H1 (cell line): ENCODE results near the gene BRME1. TPM values are rescaled to one million over a fixed set of nuclear protein-coding genes. Genes with fewer than 3 reads are reported as not detected.
"Not testable (repeated sequence)": the region's sequence is repeated elsewhere in the genome, so short reads cannot be mapped to it uniquely, and the experiment has no call there.

Source experiments
- CTCF ChIA-PET: fragments of 300-600 bp; sonication (Branson Sonifier 250); formaldehyde crosslinking; loops from one replicate; lab custom pipeline; 2021; ENCODE audit not compliant: partially characterized antibody; lab: Charles Lee
- POLR2A ChIA-PET: fragments of 300-600 bp; sonication (Branson Sonifier 250); formaldehyde crosslinking; loops from one replicate; lab custom pipeline; 2021; ENCODE audit warnings: inconsistent platforms; ENCODE audit not compliant: partially characterized antibody; lab: Charles Lee
- DNase-seq, 2 experiments: peaks; one replicate each; pipeline versions ENCODE4 v3.0.0 to v3.0.0-alpha.2; 2010 to 2022; ENCODE audit warnings: low spot score in 2 of 2, low read depth in 1 of 2, mixed read lengths in 1 of 2
- FAIRE-seq: peaks from 2 replicates; lab custom pipeline; 2011; peaks lifted over from hg19 to GRCh38; lab: Jason Lieb, UNC
- H2AFZ ChIP-seq: 2 replicates; pipeline ENCODE4 v1.8.1; 2012; ENCODE audit warnings: low read length, inconsistent platforms
- H2AK5ac ChIP-seq: 2 replicates; pipeline ENCODE4 v1.6.1; 2013; ENCODE audit warnings: low read depth, low read length
- H2BK120ac ChIP-seq: replicated peaks from 2 replicates; pipeline ENCODE3; 2013; ENCODE audit warnings: low read depth, low read length, inconsistent platforms
- H2BK12ac ChIP-seq: 2 replicates; pipeline ENCODE4 v1.6.1; 2013; ENCODE audit warnings: low read depth, low read length
- H2BK15ac ChIP-seq: 2 replicates; pipeline ENCODE4 v1.6.1; 2013; ENCODE audit warnings: low read length
- H2BK20ac ChIP-seq: 2 replicates; pipeline ENCODE4 v1.6.1; 2013; ENCODE audit warnings: low read length
- H2BK5ac ChIP-seq: 2 replicates; pipeline ENCODE4 v1.6.1; 2013; ENCODE audit warnings: low read depth, low read length
- H3K14ac ChIP-seq: 2 replicates; pipeline ENCODE4 v1.6.1; 2013; ENCODE audit warnings: inconsistent platforms; ENCODE audit not compliant: insufficient read length
- H3K18ac ChIP-seq: 2 replicates; pipeline ENCODE4 v1.6.1; 2013; ENCODE audit warnings: low read length; ENCODE audit errors: extremely low read depth
- H3K23ac ChIP-seq: 2 replicates; pipeline ENCODE4 v1.6.1; 2013; ENCODE audit warnings: inconsistent platforms; ENCODE audit not compliant: insufficient read length
- H3K23me2 ChIP-seq: 2 replicates; pipeline ENCODE4 v1.6.1; 2013; ENCODE audit warnings: low read depth, low read length
- H3K27ac ChIP-seq: 2 replicates; pipeline ENCODE4 v1.6.1; 2011; ENCODE audit warnings: low read depth, low read length, inconsistent platforms
- H3K27me3 ChIP-seq, 4 experiments: replicated peaks in 1 of 4; 1 replicate in 1 of 4; 2 replicates in 3 of 4; pipeline versions ENCODE4 v1.6.1 to v1.8.1; 2011 to 2013; ENCODE audit warnings: low read length in 3 of 4, mild to moderate bottlenecking in 3 of 4, inconsistent platforms in 2 of 4, mixed read lengths in 2 of 4, moderate library complexity in 1 of 4; ENCODE audit not compliant: control insufficient read depth in 3 of 4, insufficient read depth in 3 of 4; ENCODE audit errors: extremely low read depth in 1 of 4
- H3K36me3 ChIP-seq, 4 experiments: 2 replicates each; pipeline versions ENCODE4 v1.6.1 to v1.8.1; 2011 to 2013; ENCODE audit warnings: mild to moderate bottlenecking in 4 of 4, low read length in 3 of 4, moderate library complexity in 2 of 4, control low read depth in 1 of 4, inconsistent platforms in 1 of 4; ENCODE audit not compliant: insufficient read depth in 4 of 4, control insufficient read depth in 2 of 4
- H3K4ac ChIP-seq: replicated peaks from 2 replicates; pipeline ENCODE3; 2013; ENCODE audit warnings: low read length, low read depth, mixed read lengths, inconsistent platforms; ENCODE audit not compliant: insufficient read length
- H3K4me1 ChIP-seq, 4 experiments: replicated peaks in 1 of 4; 1 replicate in 1 of 4; 2 replicates in 3 of 4; pipeline versions ENCODE4 v1.6.1 to v1.8.1; 2011 to 2013; ENCODE audit warnings: low read length in 3 of 4, inconsistent platforms in 2 of 4, mixed read lengths in 1 of 4; ENCODE audit not compliant: insufficient read depth in 4 of 4, control insufficient read depth in 3 of 4
- H3K4me2 ChIP-seq, 2 experiments: 2 replicates each; pipeline versions ENCODE4 v1.6.1 to v1.8.1; 2011 to 2013; ENCODE audit warnings: low read depth in 2 of 2, low read length in 2 of 2, control low read depth in 1 of 2, inconsistent platforms in 1 of 2, mild to moderate bottlenecking in 1 of 2; ENCODE audit not compliant: insufficient read depth in 1 of 2
- H3K4me3 ChIP-seq, 4 experiments: fragments of 200-600, 300-600 bp in 1 of 4; sonication (generic), shearing (Covaris generic), sonication (Bioruptor Twin) in 1 of 4; 2 replicates each; pipeline versions ENCODE4 v1.5.1 to v1.8.1; 2011 to 2016; ENCODE audit warnings: low read length in 4 of 4, low read depth in 3 of 4, control low read depth in 2 of 4, inconsistent platforms in 2 of 4, mild to moderate bottlenecking in 2 of 4, mixed read lengths in 1 of 4, moderate library complexity in 1 of 4; ENCODE audit not compliant: insufficient read depth in 2 of 4; ENCODE audit errors: extremely low read depth in 1 of 4
- H3K56ac ChIP-seq: replicated peaks from 2 replicates; pipeline ENCODE3; 2013; ENCODE audit warnings: low read depth, mild to moderate bottlenecking, mixed read lengths, low read length, inconsistent platforms; ENCODE audit not compliant: insufficient read length
- H3K79me1 ChIP-seq: 2 replicates; pipeline ENCODE4 v1.6.1; 2013; ENCODE audit warnings: low read depth, low read length, control low read depth
- H3K79me2 ChIP-seq, 2 experiments: 2 replicates each; pipeline versions ENCODE4 v1.6.1 to v1.8.1; 2012 to 2013; ENCODE audit warnings: low read length in 2 of 2, mild to moderate bottlenecking in 2 of 2, inconsistent platforms in 1 of 2; ENCODE audit not compliant: insufficient read depth in 2 of 2, control insufficient read depth in 1 of 2
- H3K9ac ChIP-seq, 4 experiments: replicated peaks in 1 of 4; 1 replicate in 1 of 4; 2 replicates in 3 of 4; pipeline versions ENCODE4 v1.6.1 to v1.8.1; 2011 to 2013; ENCODE audit warnings: low read depth in 3 of 4, low read length in 3 of 4, control low read depth in 2 of 4, mild to moderate bottlenecking in 2 of 4, moderate library complexity in 2 of 4, inconsistent platforms in 1 of 4; ENCODE audit errors: extremely low read depth in 1 of 4
- H3K9me3 ChIP-seq, 2 experiments: 2 replicates each; pipeline versions ENCODE4 v1.6.1 to v1.8.1; 2012 to 2013; ENCODE audit warnings: mild to moderate bottlenecking in 2 of 2, moderate library complexity in 2 of 2, control low read depth in 1 of 2, inconsistent platforms in 1 of 2, low read depth in 1 of 2, low read length in 1 of 2, mixed read lengths in 1 of 2; ENCODE audit not compliant: insufficient read depth in 2 of 2
- H4K20me1 ChIP-seq, 2 experiments: replicated peaks in 1 of 2; 2 replicates each; pipeline versions ENCODE3 to v1.8.1; 2011 to 2013; ENCODE audit warnings: inconsistent platforms in 2 of 2, low read length in 2 of 2, mild to moderate bottlenecking in 1 of 2; ENCODE audit not compliant: insufficient read depth in 2 of 2, control insufficient read depth in 1 of 2
- H4K5ac ChIP-seq: 2 replicates; pipeline ENCODE4 v1.6.1; 2013; ENCODE audit warnings: low read length, low read depth, mixed read lengths, inconsistent platforms; ENCODE audit not compliant: insufficient read length
- H4K8ac ChIP-seq: 2 replicates; pipeline ENCODE4 v1.8.0; 2013; ENCODE audit warnings: mild to moderate bottlenecking, moderate library complexity, low read length, inconsistent platforms; ENCODE audit not compliant: insufficient read depth; ENCODE audit errors: extremely low read depth
- H4K91ac ChIP-seq: replicated peaks from 2 replicates; pipeline ENCODE3; 2013; ENCODE audit warnings: low read length, mixed read lengths, inconsistent platforms; ENCODE audit not compliant: insufficient read length
- CBX5 ChIP-seq: fragments of 300-800, 300-1000 bp; sonication (generic); IDR thresholded peaks from 2 replicates; pipeline ENCODE4 v1.7.1; 2016; ENCODE audit warnings: antibody characterized with exemption, low read length, low read depth
- CTCF ChIP-seq, 3 experiments: IDR thresholded peaks; 1 replicate in 2 of 3; 2 replicates in 1 of 3; pipeline versions ENCODE4 v1.5.1 to v1.6.1; 2011; ENCODE audit warnings: low read length in 3 of 3, mild to moderate bottlenecking in 3 of 3, inconsistent platforms in 2 of 3, low read depth in 1 of 3, moderate library complexity in 1 of 3; ENCODE audit not compliant: insufficient read depth in 1 of 3; ENCODE audit errors: control extremely low read depth in 1 of 3
- POLR2A ChIP-seq, 2 experiments: IDR thresholded peaks; 1 replicate in 1 of 2; 2 replicates in 1 of 2; pipeline ENCODE4 v1.6.1; 2011; ENCODE audit warnings: low read depth in 2 of 2, low read length in 2 of 2, mild to moderate bottlenecking in 2 of 2; ENCODE audit errors: control extremely low read depth in 1 of 2
- POLR2AphosphoS5 ChIP-seq: IDR thresholded peaks from 2 replicates; pipeline ENCODE4 v1.6.1; 2011; ENCODE audit warnings: low read depth, low read length
- RXRA ChIP-seq: IDR thresholded peaks from 2 replicates; pipeline ENCODE4 v1.6.1; 2011; ENCODE audit warnings: low read depth, mild to moderate bottlenecking, low read length, moderate library complexity; ENCODE audit not compliant: insufficient read depth
- SP1 ChIP-seq: IDR thresholded peaks from 2 replicates; pipeline ENCODE4 v1.6.1; 2011; ENCODE audit warnings: low read depth, low read length
- SP4 ChIP-seq: IDR thresholded peaks from 2 replicates; pipeline ENCODE4 v1.6.1; 2012; ENCODE audit warnings: low read length, inconsistent platforms
- TBP ChIP-seq: IDR thresholded peaks from 2 replicates; pipeline ENCODE4 v1.6.1; 2011; ENCODE audit warnings: low read depth, low read length, improper control_type of control experiment
- WGBS, 2 experiments: shearing (Covaris generic) in 1 of 2; methylation state at CpG; one replicate each; pipeline versions ENCODE4 v1.1.6 to v1.1.7; 2013 to 2015; ENCODE audit warnings: low lambda C conversion rate in 2 of 2, mixed read lengths in 2 of 2, inconsistent platforms in 1 of 2, low coverage in 1 of 2, missing lambda C conversion rate in 1 of 2; ENCODE audit not compliant: insufficient replicate concordance in 2 of 2, insufficient coverage in 1 of 2, insufficient read length in 1 of 2; ENCODE audit errors: extremely low coverage in 1 of 2, missing lambda C conversion rate in 1 of 2; 5-methylcytosine and 5-hydroxymethylcytosine counted together
- polyA plus RNA-seq, 7 experiments: library from polyadenylated mRNA; depleted of rRNA in 3 of 7; stranded (reverse) in 5 of 7; unstranded in 2 of 7; fragments of >200 nt in 5 of 7; fragments of 200-250 nt in 2 of 7; gene quantifications; 1 replicate in 5 of 7; 2 replicates in 1 of 7; 4 replicates in 1 of 7; pipeline versions ENCODE4 v1.2.1 to v1.2.3, GENCODE V29; 2011 to 2013; ENCODE audit warnings: missing spikeins in 2 of 7, mixed read lengths in 2 of 7
- total RNA-seq: library from RNA; stranded (reverse); fragmentation: NEBNext Ultra II Directional; extraction: Animal tissue kit (Norgen Biotek cat#: 25700); gene quantifications from 2 replicates; pipeline ENCODE4 v1.2.1, GENCODE V29; 2021

BRME1 gene
- total and polyA plus RNA-seq, 2 of the 8 experiments (the other 6 are each of a cell fraction or from before 2014, with no cell fraction given) = 4.6 to 4.7 TPM

GRCh38 chr19:13923194-13923987, 17.5 kb upstream of the BRME1 start (continued):
- TF ChIP-seq CTCF (IDR thresholded peaks at IDR 0.05; ENCODE audit: control extremely low read depth in 1 of 3, insufficient read depth in 1 of 3, low read depth in 1 of 3, low read length in 3 of 3) (no peak), POLR2A (IDR thresholded peaks at IDR 0.05; ENCODE audit: control extremely low read depth in 1 of 2, low read depth in 2 of 2, low read length in 2 of 2) (no peak), POLR2AphosphoS5 (no peak), SP1 (no peak), TBP (no peak), CBX5 (no peak), SP4 (no peak), RXRA (no peak)

GRCh38 chr19:13922118-13922517, 16.2 kb upstream of the BRME1 start:
- WGBS, 2 experiments = 94% methylated on average over 6 of the region's 6 CpGs; no CpG with 5 or more reads in 1 of the 2 experiments

More at GRCh38 chr19:13922118-13922517, 16.2 kb upstream of the BRME1 start:
- H3K56ac ChIP-seq, H3K27ac ChIP-seq, H4K20me1 ChIP-seq, H2AFZ ChIP-seq, DNase-seq, H2BK12ac ChIP-seq, H2BK15ac ChIP-seq, H4K5ac ChIP-seq, H4K8ac ChIP-seq, H2BK5ac ChIP-seq, H3K23ac ChIP-seq, H3K23me2 ChIP-seq, H3K79me1 ChIP-seq, H3K4me3 ChIP-seq, H2AK5ac ChIP-seq, H3K14ac ChIP-seq, FAIRE-seq, H3K27me3 ChIP-seq, H2BK20ac ChIP-seq, H3K79me2 ChIP-seq, H4K91ac ChIP-seq, H3K4ac ChIP-seq, H3K4me1 ChIP-seq, H3K18ac ChIP-seq, H2BK120ac ChIP-seq, H3K4me2 ChIP-seq, H3K9ac ChIP-seq: not testable (repeated sequence)
- CTCF ChIA-PET = interaction anchor here (0.7 to 1.5 kb wide), 4 partner anchors 17 to 150 kb away, joined by 3 to 4 read pairs (median 3); partner anchors contain the start of genes BRME1 and MISP3
- peaks cover 9 to 50% (median 40%) of the 10 kb centered on the region in 4 experiments for H3K36me3 ChIP-seq
- peaks cover 9 to 10% of the 10 kb centered on the region in 2 experiments for H3K9me3 ChIP-seq
- POLR2A ChIA-PET = interaction anchor here (0.8 to 3.7 kb wide), 7 partner anchors 11 to 86 kb away, joined by 3 to 21 read pairs (median 6); partner anchors contain the start of genes DCAF15 and PODNL1
